ENCODE data around the gene STX8.
A peak's percentile ranks its signal among the peaks of the same experiment; 100 is the strongest.

Gene STX8

DNA sequence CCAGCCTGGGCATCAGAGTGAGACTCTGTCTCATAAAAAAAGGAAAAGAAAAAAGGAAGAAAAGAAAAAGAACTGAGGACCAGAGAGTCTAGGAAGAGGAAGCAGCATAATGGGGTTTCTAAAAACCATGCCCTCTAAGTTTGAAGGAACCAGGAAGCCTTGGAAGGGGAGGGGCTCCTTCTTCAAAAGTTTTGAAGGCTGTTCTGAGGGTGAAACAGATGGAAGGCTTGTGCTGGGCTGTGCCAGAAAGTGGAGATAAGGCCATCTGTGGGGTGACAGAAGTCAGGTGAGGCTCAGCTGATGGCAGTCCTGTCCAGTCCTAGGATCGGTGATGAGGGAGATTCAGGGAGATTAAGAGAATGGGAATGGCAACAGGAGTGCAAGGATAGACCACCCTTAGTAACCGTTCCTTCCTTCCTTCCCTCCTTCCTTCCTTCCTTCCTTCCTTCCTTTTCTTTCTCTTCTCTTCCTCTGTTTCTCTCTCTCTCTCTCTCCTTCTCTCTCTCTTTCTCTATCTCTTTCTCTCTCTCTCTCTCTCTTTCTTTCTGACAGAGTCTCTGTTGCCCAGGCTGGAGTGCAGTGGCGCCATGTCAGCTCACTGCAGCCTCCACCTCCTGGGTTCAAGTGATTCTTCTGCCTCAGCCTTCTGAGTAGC lies 371.7 kb downstream of the STX8 start:
- DNase-seq: no peak

DNA sequence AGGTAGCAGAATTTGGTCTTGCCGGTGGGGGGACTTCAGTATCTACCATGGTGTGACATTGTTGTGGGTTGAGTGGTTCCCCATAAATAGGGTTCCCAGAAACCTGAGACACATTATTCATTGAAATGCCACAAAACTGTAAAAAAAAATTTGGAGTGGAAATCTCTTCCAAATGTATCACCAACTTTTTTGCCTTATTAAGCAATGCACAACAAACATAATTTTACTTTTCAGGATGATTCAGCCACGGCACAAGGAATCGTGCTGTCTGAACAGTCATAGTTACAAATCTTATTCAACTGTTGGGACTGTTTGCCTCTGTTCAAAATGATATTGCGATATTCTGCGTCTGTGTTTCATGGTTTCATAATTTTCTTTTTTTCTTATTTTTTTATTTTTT lies 373.1 kb downstream of the STX8 start:
- no peak for DNase-seq

DNA sequence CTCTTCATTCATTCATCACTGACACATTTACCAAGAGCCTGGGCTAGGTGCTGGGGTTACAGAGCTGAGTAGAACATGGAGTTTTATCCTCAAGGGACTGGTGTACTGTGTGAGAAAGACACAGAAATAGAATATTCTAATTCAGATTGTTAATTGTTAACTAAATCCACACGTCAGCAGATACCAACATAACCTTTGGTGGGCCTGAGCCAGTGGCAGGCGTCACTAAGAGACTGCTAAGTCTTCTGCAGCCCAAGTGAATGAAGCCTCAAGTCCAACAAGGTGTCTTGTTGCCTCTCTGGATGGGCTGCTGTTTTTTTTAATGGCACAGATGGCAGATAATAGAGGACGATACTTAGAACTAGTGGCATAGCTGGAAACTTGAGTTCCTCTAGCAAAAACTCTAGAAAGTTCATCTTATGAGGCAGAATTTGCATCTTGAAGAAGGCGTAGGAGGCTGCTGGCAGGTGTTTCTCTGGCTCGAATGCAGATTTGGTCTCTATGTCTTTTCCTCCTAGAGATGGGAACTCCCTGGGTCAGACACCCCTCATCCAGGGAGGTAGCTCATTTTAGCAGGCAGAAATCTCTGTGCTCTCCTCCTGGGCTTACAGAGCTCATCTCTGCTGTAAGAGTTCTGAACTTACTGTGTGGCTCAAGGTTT lies 374.8 kb downstream of the STX8 start:
- DNase-seq: peak in 1 of 2 experiments; percentile 47

All from NCI-H526 (cell line).